ENCODE data around the gene COL6A2. TPM values are rescaled to one million over a fixed set of nuclear protein-coding genes. Genes with fewer than 3 reads are reported as not detected.

Gene COL6A2
- total and polyA plus RNA-seq, 10 of the 15 experiments (the other 5 are each of a cell fraction or from before 2014, with no cell fraction given) = 0.16 to 1.3 (median 0.34) TPM; not detected in 7

Small RNAs within 50 kb of the gene (small RNA-seq; reads per million reads assigned to genes)
- gene PSMA6P3 = not detected

Other genes starting within 250 kb of the COL6A2 start
Only the 7 nearest of the 8 such genes appear.
- not detected in 2 replicates for gene COL6A1, start 116.3 kb upstream of the COL6A2 start, total RNA-seq (2014; rRNA removed)
- not detected in 2 replicates for gene COL6A1, start 116.3 kb upstream of the COL6A2 start, total RNA-seq (2014; rRNA removed; fragmentation: Illumina TruSeq; extraction: Trizol)
- gene COL6A1, start 116.3 kb upstream of the COL6A2 start, total RNA-seq (2021) = 1.1 and 1.3 TPM in 2 replicates
- not detected in 2 replicates for gene COL6A1, start 116.3 kb upstream of the COL6A2 start, polyA plus RNA-seq (2011; rRNA removed)
- gene COL6A1, start 116.3 kb upstream of the COL6A2 start, polyA plus RNA-seq (2014; fragmentation: Illumina TruSeq; extraction: Trizol) = not detected in 2 replicates
- gene COL6A1, start 116.3 kb upstream of the COL6A2 start, polyA plus RNA-seq (2014; fragmentation: Nextera tagmentation; extraction: Ambion mirVana) = not detected
- not detected in 2 replicates for gene COL6A1, start 116.3 kb upstream of the COL6A2 start, polyA plus RNA-seq (2014; rRNA removed)
- under 1 TPM; 0.12 to 0.20 TPM for gene COL6A1, start 116.3 kb upstream of the COL6A2 start, polyA plus RNA-seq (2016; fragmentation: Nextera tagmentation; extraction: Ambion mirVana)
- gene FTCD, start 57.5 kb downstream of the COL6A2 start, total RNA-seq (2014; rRNA removed) = 0.60 TPM in 1 of 2 replicates, not detected in the other
- gene FTCD, start 57.5 kb downstream of the COL6A2 start, total RNA-seq (2014; rRNA removed; fragmentation: Illumina TruSeq; extraction: Trizol) = not detected in 2 replicates
- 0.28 TPM in 1 of 2 replicates, not detected in the other for gene FTCD, start 57.5 kb downstream of the COL6A2 start, total RNA-seq (2021)
- gene FTCD, start 57.5 kb downstream of the COL6A2 start, polyA plus RNA-seq (2011; rRNA removed) = not detected in 2 replicates
- gene FTCD, start 57.5 kb downstream of the COL6A2 start, polyA plus RNA-seq (2014; fragmentation: Illumina TruSeq; extraction: Trizol) = not detected in 2 replicates
- not detected for gene FTCD, start 57.5 kb downstream of the COL6A2 start, polyA plus RNA-seq (2014; fragmentation: Nextera tagmentation; extraction: Ambion mirVana)
- 0.27 and 0.33 TPM in 2 replicates for gene FTCD, start 57.5 kb downstream of the COL6A2 start, polyA plus RNA-seq (2014; rRNA removed)
- gene FTCD, start 57.5 kb downstream of the COL6A2 start, polyA plus RNA-seq (2016; fragmentation: Nextera tagmentation; extraction: Ambion mirVana) = not detected
- gene SPATC1L, start 86.3 kb downstream of the COL6A2 start, total RNA-seq (2014; rRNA removed) = 6.4 and 6.8 TPM in 2 replicates
- gene SPATC1L, start 86.3 kb downstream of the COL6A2 start, total RNA-seq (2014; rRNA removed; fragmentation: Illumina TruSeq; extraction: Trizol) = 2.5 and 2.8 TPM in 2 replicates
- 9.5 and 11.2 TPM in 2 replicates for gene SPATC1L, start 86.3 kb downstream of the COL6A2 start, total RNA-seq (2021)
- 0.72 and 1.4 TPM in 2 replicates for gene SPATC1L, start 86.3 kb downstream of the COL6A2 start, polyA plus RNA-seq (2011; rRNA removed)
- gene SPATC1L, start 86.3 kb downstream of the COL6A2 start, polyA plus RNA-seq (2014; fragmentation: Illumina TruSeq; extraction: Trizol) = 0.38 and 2.1 TPM in 2 replicates
- gene SPATC1L, start 86.3 kb downstream of the COL6A2 start, polyA plus RNA-seq (2014; fragmentation: Nextera tagmentation; extraction: Ambion mirVana) = not detected
- 5.9 and 7.2 TPM in 2 replicates for gene SPATC1L, start 86.3 kb downstream of the COL6A2 start, polyA plus RNA-seq (2014; rRNA removed)
- gene SPATC1L, start 86.3 kb downstream of the COL6A2 start, polyA plus RNA-seq (2016; fragmentation: Nextera tagmentation; extraction: Ambion mirVana) = 10 to 100 TPM; 13.4 to 16.0 TPM
- 61.4 and 65.2 TPM in 2 replicates for gene LSS, start 130.7 kb downstream of the COL6A2 start, total RNA-seq (2014; rRNA removed)
- 19.6 and 20.3 TPM in 2 replicates for gene LSS, start 130.7 kb downstream of the COL6A2 start, total RNA-seq (2014; rRNA removed; fragmentation: Illumina TruSeq; extraction: Trizol)
- 82.4 and 86.4 TPM in 2 replicates for gene LSS, start 130.7 kb downstream of the COL6A2 start, total RNA-seq (2021)
- gene LSS, start 130.7 kb downstream of the COL6A2 start, polyA plus RNA-seq (2011; rRNA removed) = 26.1 and 51.3 TPM in 2 replicates
- 18.3 and 24.0 TPM in 2 replicates for gene LSS, start 130.7 kb downstream of the COL6A2 start, polyA plus RNA-seq (2014; fragmentation: Illumina TruSeq; extraction: Trizol)
- 1 to 10 TPM; 2.9 to 3.7 TPM for gene LSS, start 130.7 kb downstream of the COL6A2 start, polyA plus RNA-seq (2014; fragmentation: Nextera tagmentation; extraction: Ambion mirVana)
- gene LSS, start 130.7 kb downstream of the COL6A2 start, polyA plus RNA-seq (2014; rRNA removed) = 60.9 and 68.4 TPM in 2 replicates
- 10 to 100 TPM; 25.5 to 29.4 TPM for gene LSS, start 130.7 kb downstream of the COL6A2 start, polyA plus RNA-seq (2016; fragmentation: Nextera tagmentation; extraction: Ambion mirVana)
- gene MCM3AP, start 187.5 kb downstream of the COL6A2 start, total RNA-seq (2014; rRNA removed) = 53.8 and 53.9 TPM in 2 replicates
- gene MCM3AP, start 187.5 kb downstream of the COL6A2 start, total RNA-seq (2014; rRNA removed; fragmentation: Illumina TruSeq; extraction: Trizol) = 32.4 and 39.7 TPM in 2 replicates
- 94.3 and 95.7 TPM in 2 replicates for gene MCM3AP, start 187.5 kb downstream of the COL6A2 start, total RNA-seq (2021)
- 42.3 and 45.3 TPM in 2 replicates for gene MCM3AP, start 187.5 kb downstream of the COL6A2 start, polyA plus RNA-seq (2011; rRNA removed)
- 34.3 and 39.3 TPM in 2 replicates for gene MCM3AP, start 187.5 kb downstream of the COL6A2 start, polyA plus RNA-seq (2014; fragmentation: Illumina TruSeq; extraction: Trizol)
- 1 to 10 TPM; 6.1 to 8.8 TPM for gene MCM3AP, start 187.5 kb downstream of the COL6A2 start, polyA plus RNA-seq (2014; fragmentation: Nextera tagmentation; extraction: Ambion mirVana)
- gene MCM3AP, start 187.5 kb downstream of the COL6A2 start, polyA plus RNA-seq (2014; rRNA removed) = 48.6 and 54.6 TPM in 2 replicates
- 10 to 100 TPM; 54.5 to 64.6 TPM for gene MCM3AP, start 187.5 kb downstream of the COL6A2 start, polyA plus RNA-seq (2016; fragmentation: Nextera tagmentation; extraction: Ambion mirVana)
- gene YBEY, start 188.2 kb downstream of the COL6A2 start, total RNA-seq (2014; rRNA removed) = 16.7 and 18.1 TPM in 2 replicates
- gene YBEY, start 188.2 kb downstream of the COL6A2 start, total RNA-seq (2014; rRNA removed; fragmentation: Illumina TruSeq; extraction: Trizol) = 16.5 and 16.9 TPM in 2 replicates
- 13.2 and 13.8 TPM in 2 replicates for gene YBEY, start 188.2 kb downstream of the COL6A2 start, total RNA-seq (2021)
- 31.1 and 38.1 TPM in 2 replicates for gene YBEY, start 188.2 kb downstream of the COL6A2 start, polyA plus RNA-seq (2011; rRNA removed)
- 18.9 and 22.1 TPM in 2 replicates for gene YBEY, start 188.2 kb downstream of the COL6A2 start, polyA plus RNA-seq (2014; fragmentation: Illumina TruSeq; extraction: Trizol)
- gene YBEY, start 188.2 kb downstream of the COL6A2 start, polyA plus RNA-seq (2014; fragmentation: Nextera tagmentation; extraction: Ambion mirVana) = 10 to 100 TPM in 1 of 2 experiments, 1 to 10 TPM in 1; 6.5 to 11.3 TPM
- gene YBEY, start 188.2 kb downstream of the COL6A2 start, polyA plus RNA-seq (2014; rRNA removed) = 27.1 and 31.4 TPM in 2 replicates
- gene YBEY, start 188.2 kb downstream of the COL6A2 start, polyA plus RNA-seq (2016; fragmentation: Nextera tagmentation; extraction: Ambion mirVana) = 10 to 100 TPM; 20.2 to 20.9 TPM
- gene C21orf58, start 225.8 kb downstream of the COL6A2 start, total RNA-seq (2014; rRNA removed) = 14.4 and 16.2 TPM in 2 replicates
- 6.7 and 7.3 TPM in 2 replicates for gene C21orf58, start 225.8 kb downstream of the COL6A2 start, total RNA-seq (2014; rRNA removed; fragmentation: Illumina TruSeq; extraction: Trizol)
- 17.9 and 22.3 TPM in 2 replicates for gene C21orf58, start 225.8 kb downstream of the COL6A2 start, total RNA-seq (2021)
- 4.9 and 6.4 TPM in 2 replicates for gene C21orf58, start 225.8 kb downstream of the COL6A2 start, polyA plus RNA-seq (2011; rRNA removed)
- 1.3 and 6.7 TPM in 2 replicates for gene C21orf58, start 225.8 kb downstream of the COL6A2 start, polyA plus RNA-seq (2014; fragmentation: Illumina TruSeq; extraction: Trizol)
- gene C21orf58, start 225.8 kb downstream of the COL6A2 start, polyA plus RNA-seq (2014; fragmentation: Nextera tagmentation; extraction: Ambion mirVana) = 1 to 10 TPM; 1.1 TPM
- gene C21orf58, start 225.8 kb downstream of the COL6A2 start, polyA plus RNA-seq (2014; rRNA removed) = 21.6 and 28.2 TPM in 2 replicates
- gene C21orf58, start 225.8 kb downstream of the COL6A2 start, polyA plus RNA-seq (2016; fragmentation: Nextera tagmentation; extraction: Ambion mirVana) = 10 to 100 TPM; 18.8 to 20.2 TPM